DND-41 (cell line): Measurements from ENCODE around the gene NKD2.

Experiments
- ATAC-seq: fragments of 200-7000 bp; cut with Tn5 transposase; 3 replicates; pipeline ENCODE4 v1.9.1; 2021; ENCODE audit warnings: low read depth; ENCODE audit not compliant: insufficient read depth
- DNase-seq: peaks from one replicate; pipeline ENCODE4 v3.0.0-alpha.2; 2020
- H2AFZ ChIP-seq: 2 replicates; pipeline ENCODE4 v1.6.0; 2012; ENCODE audit warnings: low read depth, low read length
- H3K27ac ChIP-seq: 2 replicates; pipeline ENCODE4 v1.5.1; 2012; ENCODE audit warnings: low read length, inconsistent platforms
- H3K27me3 ChIP-seq: fragments of 200-600 bp; sonication (generic); 2 replicates; pipeline ENCODE4 v1.6.0; 2012; ENCODE audit warnings: low read length, mild to moderate bottlenecking, inconsistent platforms; ENCODE audit not compliant: insufficient read depth, poor library complexity
- H3K36me3 ChIP-seq: 2 replicates; pipeline ENCODE4 v1.5.1; 2012; ENCODE audit warnings: low read length, inconsistent platforms; ENCODE audit not compliant: insufficient read depth
- H3K4me1 ChIP-seq: 2 replicates; pipeline ENCODE4 v1.5.1; 2012; ENCODE audit warnings: mild to moderate bottlenecking, low read length; ENCODE audit not compliant: insufficient read depth
- H3K4me2 ChIP-seq: 2 replicates; pipeline ENCODE4 v1.6.0; 2012; ENCODE audit warnings: mild to moderate bottlenecking, moderate library complexity, low read length, inconsistent platforms; ENCODE audit not compliant: insufficient read depth
- H3K4me3 ChIP-seq, 2 experiments: fragments of 200-600 bp in 1 of 2; shearing (Covaris generic) in 1 of 2; 2 replicates each; pipeline ENCODE4 v1.5.1; 2012 to 2016; ENCODE audit warnings: inconsistent platforms in 2 of 2, low read length in 2 of 2, mild to moderate bottlenecking in 2 of 2, low read depth in 1 of 2, moderate library complexity in 1 of 2
- H3K79me2 ChIP-seq: 2 replicates; pipeline ENCODE4 v1.6.0; 2012; ENCODE audit warnings: low read length, inconsistent platforms; ENCODE audit not compliant: insufficient read depth
- H3K9ac ChIP-seq: 2 replicates; pipeline ENCODE4 v1.6.0; 2012; ENCODE audit warnings: low read depth, mild to moderate bottlenecking, inconsistent platforms, low read length, moderate library complexity
- H3K9me3 ChIP-seq: 2 replicates; pipeline ENCODE4 v1.5.1; 2012; ENCODE audit warnings: low read length, moderate library complexity, mild to moderate bottlenecking, inconsistent platforms; ENCODE audit not compliant: insufficient read depth, severe bottlenecking
- H4K20me1 ChIP-seq: 2 replicates; pipeline ENCODE4 v1.6.0; 2012; ENCODE audit warnings: low read length; ENCODE audit not compliant: insufficient read depth
- CTCF ChIP-seq: IDR thresholded peaks from 2 replicates; pipeline ENCODE4 v1.5.1; 2012; ENCODE audit warnings: borderline replicate concordance, low read length, moderate library complexity, mild to moderate bottlenecking; ENCODE audit not compliant: poor library complexity, severe bottlenecking; ENCODE audit errors: extremely low read depth
- EZH2 ChIP-seq: IDR thresholded peaks from 3 replicates; pipeline ENCODE4 v1.6.1; 2012; ENCODE audit warnings: borderline replicate concordance, low read depth, mild to moderate bottlenecking, moderate library complexity, low read length, inconsistent platforms; ENCODE audit not compliant: severe bottlenecking

The NKD2 gene

GRCh38 chr5:989961-990530 lies 18.6 kb upstream of the NKD2 start:
- TF ChIP-seq EZH2: no peak
- no peak for TF ChIP-seq CTCF
- no peaks in the 10 kb centered on the region for H3K27me3 ChIP-seq
- no peaks in the 10 kb centered on the region for H3K79me2 ChIP-seq
- H4K20me1 ChIP-seq: no peaks in the 10 kb centered on the region
- DNase-seq: no peak
- peak overlapping the region; percentile 22; the same call in 1 of the 2 replicates for H3K27ac ChIP-seq
- no peaks in the 10 kb centered on the region for H3K9me3 ChIP-seq
- 0 out of 2 replicates have a peak, but pooled peaks cover 4% of the 10 kb centered on the region for H3K36me3 ChIP-seq
- ATAC-seq: no peak
- H3K4me2 ChIP-seq: no peak overlapping the region
- H3K4me3 ChIP-seq: no peak overlapping the region
- H3K4me1 ChIP-seq: peaks cover 29% of the 10 kb centered on the region
- no peak overlapping the region for H2AFZ ChIP-seq
- H3K9ac ChIP-seq: no peak overlapping the region

- peaks cover 4% of the 10 kb centered on the region for H3K79me2 ChIP-seq
- H3K9ac ChIP-seq: no peak overlapping the region
- H3K4me3 ChIP-seq: no peak overlapping the region
- H3K27ac ChIP-seq: peak overlapping the region; percentile 45; the same call in 1 of the 2 replicates
- H2AFZ ChIP-seq: no peak overlapping the region
- TF ChIP-seq CTCF (no peak), EZH2 (no peak)
- H3K36me3 ChIP-seq: 0 out of 2 replicates have a peak, but pooled peaks cover 4% of the 10 kb centered on the region
- H4K20me1 ChIP-seq: no peaks in the 10 kb centered on the region
- H3K27me3 ChIP-seq: no peaks in the 10 kb centered on the region
- H3K4me1 ChIP-seq: peaks cover 46% of the 10 kb centered on the region
- peak; percentile 39 for DNase-seq
- ATAC-seq: peak; percentile 67
- H3K4me2 ChIP-seq: no peak overlapping the region
- H3K9me3 ChIP-seq: no peaks in the 10 kb centered on the region
Measured at GRCh38 chr5:991472-992267, 16.9 kb upstream of the NKD2 start.

GRCh38 chr5:994272-994607 lies 14.4 kb upstream of the NKD2 start:
- H3K27ac ChIP-seq: peak overlapping the region; percentile 25; the same call in 1 of the 2 replicates
- no peak for DNase-seq
- no peak overlapping the region for H3K4me3 ChIP-seq
- no peak overlapping the region for H3K4me2 ChIP-seq
- no peaks in the 10 kb centered on the region for H3K27me3 ChIP-seq
- H4K20me1 ChIP-seq: no peaks in the 10 kb centered on the region
- H3K9me3 ChIP-seq: no peaks in the 10 kb centered on the region
- H3K36me3 ChIP-seq: no peaks in the 10 kb centered on the region
- peaks cover 63% of the 10 kb centered on the region for H3K4me1 ChIP-seq
- TF ChIP-seq CTCF: no peak
- no peak for TF ChIP-seq EZH2
- ATAC-seq: no peak
- H3K9ac ChIP-seq: no peak overlapping the region
- peaks cover 4% of the 10 kb centered on the region for H3K79me2 ChIP-seq
- no peak overlapping the region for H2AFZ ChIP-seq
